Transverse colon (tissue), 3 donors: Measurements from ENCODE around the gene VSTM2L.

Source experiments
- CTCF ChIP-seq, 5 experiments: fragments of 200-600 bp in 3 of 5; fragments of 450-650 bp in 2 of 5; sonication (generic) in 3 of 5; IDR thresholded peaks; 1 replicate in 2 of 5; 2 replicates in 3 of 5; pipeline ENCODE4 v1.5.1; 2016 to 2017; ENCODE audit warnings: antibody characterized with exemption in 5 of 5, inconsistent platforms in 3 of 5, mild to moderate bottlenecking in 2 of 5, moderate library complexity in 1 of 5
- EP300 ChIP-seq: sonication (generic); formaldehyde crosslinking; IDR thresholded peaks from one replicate; pipeline ENCODE4 v1.6.1; 2017; ENCODE audit warnings: antibody characterized with exemption, low read depth
- POLR2A ChIP-seq: fragments of 450-650 bp; IDR thresholded peaks from one replicate; pipeline ENCODE4 v1.6.1; 2016; ENCODE audit warnings: antibody characterized with exemption, mild to moderate bottlenecking, moderate library complexity

GRCh38 chr20:37979021-37979985 lies 76.4 kb downstream of the VSTM2L start:
- TF ChIP-seq CTCF (IDR thresholded peaks at IDR 0.05) (no peak), EP300 (no peak), POLR2A (no peak)
